Measurements from ENCODE around the gene PPP1R1B.

PPP1R1B gene

GRCh38 chr17:39605492-39606433 lies 21.0 kb upstream of the PPP1R1B start:
- no peak overlapping the region for H3K4me3 ChIP-seq (ENCODE audit: low read depth, low read length)
- no peak for TF ChIP-seq CTCF (IDR thresholded peaks at IDR 0.05; ENCODE audit: borderline replicate concordance, insufficient read depth, low read depth, low read length)

DNA sequence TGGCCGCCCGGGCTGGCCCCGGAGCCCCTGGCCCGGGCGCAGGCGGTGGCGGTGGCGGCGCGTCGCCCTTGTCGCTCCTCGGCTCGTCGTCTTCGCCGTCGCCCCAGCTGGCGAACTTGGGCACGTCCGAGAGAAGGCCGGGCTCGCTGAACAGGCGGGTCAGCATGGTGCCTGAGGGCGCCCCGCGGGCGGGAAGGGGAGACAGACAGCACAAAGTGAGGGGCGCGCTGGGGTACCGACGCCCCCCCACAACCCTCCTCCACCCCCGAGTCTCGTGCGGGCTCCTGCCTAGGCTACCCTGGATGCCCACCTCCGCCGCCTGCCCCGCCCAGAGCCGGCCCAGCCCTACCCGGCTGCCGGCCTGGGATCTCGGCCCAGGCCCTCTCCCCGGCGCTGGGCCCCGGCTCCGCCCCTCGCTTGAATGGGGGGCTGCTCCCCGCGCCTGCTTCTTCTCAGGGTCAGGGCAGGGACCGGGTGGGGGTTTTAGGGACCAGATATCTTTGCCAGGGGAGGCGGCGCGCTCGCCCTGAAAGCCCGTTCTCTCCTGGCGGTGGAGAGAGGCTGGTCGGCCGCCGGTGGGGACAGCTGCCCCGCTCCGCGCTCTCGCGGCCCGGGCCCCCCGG lies 20.2 kb upstream of the PPP1R1B start:
- TF ChIP-seq CTCF (IDR thresholded peaks at IDR 0.05; ENCODE audit: borderline replicate concordance, insufficient read depth, low read depth, low read length): no peak
- no peak overlapping the region for H3K4me3 ChIP-seq (ENCODE audit: low read depth, low read length)

DNA sequence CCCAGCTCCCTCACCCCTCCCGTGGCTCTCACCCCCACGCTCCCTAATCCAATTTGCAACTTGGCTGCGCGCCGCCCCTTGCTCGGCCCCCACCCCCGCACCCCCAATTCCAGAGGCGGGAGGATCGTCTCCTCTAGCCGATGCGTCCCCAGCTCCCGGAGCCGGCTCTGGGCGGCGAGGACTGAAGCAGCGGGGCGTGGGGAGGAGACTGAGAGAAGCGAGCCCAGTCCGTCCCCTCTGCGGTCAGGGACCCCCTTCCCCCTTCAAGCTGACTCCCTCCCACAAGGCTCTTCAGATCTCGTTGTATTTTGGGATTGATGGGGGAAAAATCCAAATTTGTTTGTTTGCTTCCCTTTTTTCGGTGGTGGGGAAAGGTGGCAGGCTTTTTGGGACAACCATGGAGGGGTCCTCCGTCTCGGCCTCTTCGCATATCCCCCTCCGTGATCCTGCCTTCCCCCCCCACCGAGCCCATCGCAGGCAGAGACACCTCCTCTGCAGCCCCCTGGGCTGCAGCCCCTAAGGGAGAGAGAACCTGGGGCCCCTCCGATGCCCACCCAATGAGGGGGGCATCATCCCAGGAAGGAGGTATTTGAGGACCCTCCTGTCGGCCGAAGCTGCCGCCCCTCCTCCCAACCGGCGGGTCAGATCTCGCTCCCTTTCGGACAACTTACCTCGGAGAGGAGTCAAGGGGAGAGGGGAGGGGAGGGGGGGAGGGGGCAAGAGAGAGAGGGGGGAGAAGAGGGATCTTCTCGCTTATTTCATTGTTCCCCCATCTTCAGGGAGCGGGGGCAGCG lies 19.5 kb upstream of the PPP1R1B start:
- no peak overlapping the region for H3K4me3 ChIP-seq (ENCODE audit: low read depth, low read length)

GRCh38 chr17:39607851-39608130 lies 19.0 kb upstream of the PPP1R1B start, which contains the start of gene NEUROD2:
NEUROD2 (minus strand) TSS chr17:39607920; CDS start chr17:39606599, 1,321 bp downstream.
- no peak for TF ChIP-seq CTCF (IDR thresholded peaks at IDR 0.05; ENCODE audit: borderline replicate concordance, insufficient read depth, low read depth, low read length)
- no peak within 1 kb of the TSS for H3K4me3 ChIP-seq (ENCODE audit: low read depth, low read length)

More for the DNA sequence above, 19.5 kb upstream of the PPP1R1B start:
- TF ChIP-seq CTCF (IDR thresholded peaks at IDR 0.05; ENCODE audit: borderline replicate concordance, insufficient read depth, low read depth, low read length): no peak

- H3K4me3 ChIP-seq (ENCODE audit: low read depth, low read length): no peak overlapping the region
- no peak for TF ChIP-seq CTCF (IDR thresholded peaks at IDR 0.05; ENCODE audit: borderline replicate concordance, insufficient read depth, low read depth, low read length)
Observed at GRCh38 chr17:39608142-39608981, 18.4 kb upstream of the PPP1R1B start.

GRCh38 chr17:39609416-39610025 lies 17.2 kb upstream of the PPP1R1B start:
- no peak for TF ChIP-seq CTCF (IDR thresholded peaks at IDR 0.05; ENCODE audit: borderline replicate concordance, insufficient read depth, low read depth, low read length)
- H3K4me3 ChIP-seq (ENCODE audit: low read depth, low read length): no peak overlapping the region

All from GM12875 (cell line).